PC-3 (cell line): ENCODE results near the gene MSANTD7. TPM values are rescaled to one million over a fixed set of nuclear protein-coding genes. Genes with fewer than 3 reads are reported as not detected.

Experiments used
- ATAC-seq: fragments of 200-7000 bp; cut with Tn5 transposase; 2 replicates; pipeline ENCODE4 v1.9.1; 2020; ENCODE audit warnings: mild to moderate bottlenecking, moderate library complexity
- BruUV-seq: library from RNA; stranded (reverse); fragments of 400-500 nt; replicated peaks from 2 replicates; lab custom pipeline; 2021; lab: Mats Ljungman, UMichigan
- CTCF ChIA-PET: fragments of 300-600 bp; sonication (Branson Sonifier 250); formaldehyde crosslinking; loops from one replicate; lab custom pipeline; 2022; ENCODE audit warnings: antibody characterized with exemption; lab: Charles Lee
- POLR2A ChIA-PET: fragments of 300-600 bp; sonication (Branson Sonifier 250); formaldehyde crosslinking; loops from one replicate; lab custom pipeline; 2022; ENCODE audit warnings: antibody characterized with exemption; ENCODE audit not compliant: unreplicated experiment; lab: Charles Lee
- DNase-seq: peaks from one replicate; pipeline ENCODE4 v3.0.0-alpha.2; 2015
- H2AFZ ChIP-seq: fragments of 300-600 bp; sonication (generic); 2 replicates; pipeline ENCODE4 v1.6.0; 2016; ENCODE audit warnings: antibody characterized with exemption, low read length
- H3F3A ChIP-seq: fragments of 300-600 bp; sonication (generic); one replicate; pipeline ENCODE4 v1.6.0; 2017; ENCODE audit warnings: antibody characterized with exemption, low read length, control low read depth, mild to moderate bottlenecking; ENCODE audit not compliant: unreplicated experiment
- H3K27ac ChIP-seq: fragments of 300-600 bp; sonication (generic); 2 replicates; pipeline ENCODE4 v1.5.1; 2016; ENCODE audit warnings: mild to moderate bottlenecking, low read length
- H3K27me3 ChIP-seq: fragments of 300-600 bp; sonication (generic); 2 replicates; pipeline ENCODE4 v1.6.1; 2016; ENCODE audit warnings: low read length, mixed read lengths
- H3K36me3 ChIP-seq: fragments of 300-600 bp; sonication (generic); 2 replicates; pipeline ENCODE4 v1.6.1; 2016; ENCODE audit warnings: low read depth, mixed run types, low read length, mixed read lengths
- H3K4me1 ChIP-seq: fragments of 300-600 bp; sonication (generic); 2 replicates; pipeline ENCODE4 v1.5.1; 2016; ENCODE audit warnings: low read length; ENCODE audit not compliant: insufficient read depth
- H3K4me2 ChIP-seq: fragments of 300-600 bp; sonication (generic); 2 replicates; pipeline ENCODE4 v1.6.0; 2016; ENCODE audit warnings: low read length
- H3K4me3 ChIP-seq: fragments of 300-600 bp; sonication (generic); 2 replicates; pipeline ENCODE4 v1.5.1; 2016; ENCODE audit warnings: mild to moderate bottlenecking, low read length, mixed read lengths
- H3K79me2 ChIP-seq: fragments of 300-600 bp; sonication (generic); 2 replicates; pipeline ENCODE4 v1.6.1; 2017; ENCODE audit warnings: low read length, mixed read lengths
- H3K9ac ChIP-seq: fragments of 300-600 bp; sonication (generic); 2 replicates; pipeline ENCODE4 v1.6.0; 2016; ENCODE audit warnings: mild to moderate bottlenecking, low read length
- H3K9me2 ChIP-seq: fragments of 300-600 bp; sonication (generic); replicated peaks from 2 replicates; pipeline ENCODE4 v1.6.1; 2016; ENCODE audit warnings: mixed run types, low read length, mixed read lengths
- H3K9me3 ChIP-seq: fragments of 300-600 bp; sonication (generic); 2 replicates; pipeline ENCODE4 v1.6.1; 2016; ENCODE audit warnings: low read length, mixed read lengths
- H4K20me1 ChIP-seq: fragments of 300-600 bp; sonication (generic); 2 replicates; pipeline ENCODE4 v1.6.1; 2016; ENCODE audit warnings: low read length, mixed read lengths
- EZH2 ChIP-seq: fragments of 300-600 bp; sonication (generic); IDR thresholded peaks from one replicate; pipeline ENCODE4 v1.6.1; 2017; ENCODE audit warnings: antibody characterized with exemption, mild to moderate bottlenecking, low read length; ENCODE audit not compliant: unreplicated experiment
- EZH2phosphoT487 ChIP-seq: fragments of 300-600 bp; sonication (generic); IDR thresholded peaks from 2 replicates; pipeline ENCODE4 v1.6.1; 2018; ENCODE audit warnings: mild to moderate bottlenecking, antibody characterized with exemption, low read length, borderline replicate concordance
- intact Hi-C: fragments of 100-400 bp; cut with micrococcal nuclease; formaldehyde crosslinking; loops from 2 replicates; pipeline ENCODE4 v1.9.0; 2023
- total RNA-seq: library from RNA; depleted of rRNA; stranded (reverse); fragments of >200 nt; gene quantifications from 2 replicates; pipeline ENCODE4 v1.2.3, GENCODE V29; 2014
- TF ChIP-seq, protein P1 (sequence below): fragments of 300-600 bp; sonication (generic); conservative IDR thresholded peaks from 2 replicates; pipeline ENCODE4 v1.5.1; 2017; ENCODE audit warnings: antibody characterized with exemption, low read depth, mild to moderate bottlenecking, low read length

Gene MSANTD7
- total RNA-seq, 1 experiment from 2014 or later = 10.7 TPM

DNA sequence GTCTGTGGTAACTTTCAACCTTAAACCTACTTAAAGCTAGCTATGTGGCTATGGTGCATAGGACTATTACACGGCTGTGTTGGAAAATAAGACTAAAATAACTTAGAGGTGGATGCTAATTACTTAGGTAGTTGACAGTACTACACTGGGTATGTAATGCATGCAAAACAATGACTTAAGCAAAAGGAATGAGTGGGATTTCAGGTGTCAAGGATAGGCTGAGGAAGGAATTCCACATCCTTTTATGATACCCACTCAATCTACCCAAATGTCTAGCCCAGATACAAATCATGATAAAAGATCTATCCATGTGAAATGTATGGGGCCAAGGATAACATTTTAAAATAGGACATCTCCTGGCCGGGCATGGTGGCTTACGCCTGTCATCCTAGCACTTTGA is 14.1 kb upstream of the MSANTD7 start:
- H3K4me2 ChIP-seq = no peak overlapping the region
- H3K36me3 ChIP-seq = no peaks in the 10 kb centered on the region
- no peaks in the 10 kb centered on the region for H4K20me1 ChIP-seq
- no peak overlapping the region for H3K9ac ChIP-seq
- H2AFZ ChIP-seq = no peak overlapping the region
- H3K9me3 ChIP-seq = no peaks in the 10 kb centered on the region
- H3K27me3 ChIP-seq = no peaks in the 10 kb centered on the region
- CTCF ChIA-PET = interaction anchor here (0.7 to 0.8 kb wide), 2 partner anchors 264 to 290 kb away, joined by 3 read pairs; no protein-coding TSS in a partner anchor
- ATAC-seq (no peak), DNase-seq (no peak)
- TF ChIP-seq EZH2 = no peak
- TF ChIP-seq, protein P1, sequence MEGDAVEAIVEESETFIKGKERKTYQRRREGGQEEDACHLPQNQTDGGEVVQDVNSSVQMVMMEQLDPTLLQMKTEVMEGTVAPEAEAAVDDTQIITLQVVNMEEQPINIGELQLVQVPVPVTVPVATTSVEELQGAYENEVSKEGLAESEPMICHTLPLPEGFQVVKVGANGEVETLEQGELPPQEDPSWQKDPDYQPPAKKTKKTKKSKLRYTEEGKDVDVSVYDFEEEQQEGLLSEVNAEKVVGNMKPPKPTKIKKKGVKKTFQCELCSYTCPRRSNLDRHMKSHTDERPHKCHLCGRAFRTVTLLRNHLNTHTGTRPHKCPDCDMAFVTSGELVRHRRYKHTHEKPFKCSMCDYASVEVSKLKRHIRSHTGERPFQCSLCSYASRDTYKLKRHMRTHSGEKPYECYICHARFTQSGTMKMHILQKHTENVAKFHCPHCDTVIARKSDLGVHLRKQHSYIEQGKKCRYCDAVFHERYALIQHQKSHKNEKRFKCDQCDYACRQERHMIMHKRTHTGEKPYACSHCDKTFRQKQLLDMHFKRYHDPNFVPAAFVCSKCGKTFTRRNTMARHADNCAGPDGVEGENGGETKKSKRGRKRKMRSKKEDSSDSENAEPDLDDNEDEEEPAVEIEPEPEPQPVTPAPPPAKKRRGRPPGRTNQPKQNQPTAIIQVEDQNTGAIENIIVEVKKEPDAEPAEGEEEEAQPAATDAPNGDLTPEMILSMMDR = no peak
- no peak for TF ChIP-seq EZH2phosphoT487
- BruUV-seq = no TSS peak
- POLR2A ChIA-PET = no interaction called here
- H3K27ac ChIP-seq = no peak overlapping the region
- intact Hi-C loops = loop anchor here (1.0 to 5.0 kb wide), 6 partner anchors 152 to 697 kb away; no protein-coding TSS in a partner anchor
- no peaks in the 10 kb centered on the region for H3F3A ChIP-seq
- no peak overlapping the region for H3K4me3 ChIP-seq
- no peaks in the 10 kb centered on the region for H3K79me2 ChIP-seq
- no peaks in the 10 kb centered on the region for H3K9me2 ChIP-seq
- peaks cover 19% of the 10 kb centered on the region for H3K4me1 ChIP-seq

DNA sequence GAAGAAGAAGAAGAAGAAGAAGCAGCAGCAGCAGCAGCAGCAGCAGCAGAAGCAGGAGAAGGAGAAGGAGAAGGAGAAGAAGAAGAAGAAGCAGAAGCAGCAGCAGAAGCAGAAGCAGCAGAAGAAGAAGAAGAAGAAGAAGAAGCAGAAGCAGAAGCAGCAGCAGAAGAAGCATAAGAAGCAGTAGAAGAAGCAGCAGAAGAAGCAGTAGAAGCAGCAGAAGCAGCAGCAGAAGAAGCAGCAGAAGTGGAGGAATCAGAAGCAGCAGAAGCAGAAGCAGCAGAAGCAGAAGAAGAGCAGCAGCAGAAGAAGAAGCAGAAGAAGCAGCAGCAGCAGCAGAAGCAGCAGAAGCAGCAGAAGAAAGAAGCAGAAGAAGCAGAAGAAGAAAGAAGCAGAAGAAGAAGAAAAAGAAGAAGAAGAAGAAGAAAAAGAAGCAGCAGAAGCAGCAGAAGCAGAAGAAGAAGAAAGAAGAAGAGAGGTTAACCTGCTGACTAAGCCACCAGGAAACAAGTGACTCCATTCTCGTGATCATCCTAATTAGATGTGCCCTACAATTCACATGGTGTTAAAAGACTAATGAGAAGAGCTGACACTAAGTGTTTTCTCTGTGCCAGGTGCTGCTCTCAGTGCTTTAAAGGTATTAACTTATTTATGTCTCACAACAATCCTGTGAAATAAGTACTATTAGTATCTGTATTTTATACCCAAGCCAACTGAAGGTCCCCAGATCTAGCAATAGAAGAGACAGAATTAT is 11.9 kb upstream of the MSANTD7 start:
- Histone ChIP-seq H3F3A (no peaks in the 10 kb centered on the region), H3K4me2 (no peak overlapping the region), H3K4me1 (no peaks in the 10 kb centered on the region), H3K9me2 (no peaks in the 10 kb centered on the region), H4K20me1 (no peaks in the 10 kb centered on the region), H3K27me3 (no peaks in the 10 kb centered on the region), H3K27ac (no peak overlapping the region), H3K9me3 (no peaks in the 10 kb centered on the region), H3K4me3 (no peak overlapping the region), H3K9ac (no peak overlapping the region), H3K79me2 (no peaks in the 10 kb centered on the region), H3K36me3 (no peaks in the 10 kb centered on the region), H2AFZ (no peak overlapping the region)
- intact Hi-C loops = no loop called here
- CTCF ChIA-PET = no interaction called here
- ATAC-seq = no peak
- POLR2A ChIA-PET = no interaction called here
- no peak for DNase-seq
- BruUV-seq = no TSS peak
- TF ChIP-seq EZH2 (no peak), EZH2phosphoT487 (no peak)
- TF ChIP-seq, protein P1 = no peak

DNA sequence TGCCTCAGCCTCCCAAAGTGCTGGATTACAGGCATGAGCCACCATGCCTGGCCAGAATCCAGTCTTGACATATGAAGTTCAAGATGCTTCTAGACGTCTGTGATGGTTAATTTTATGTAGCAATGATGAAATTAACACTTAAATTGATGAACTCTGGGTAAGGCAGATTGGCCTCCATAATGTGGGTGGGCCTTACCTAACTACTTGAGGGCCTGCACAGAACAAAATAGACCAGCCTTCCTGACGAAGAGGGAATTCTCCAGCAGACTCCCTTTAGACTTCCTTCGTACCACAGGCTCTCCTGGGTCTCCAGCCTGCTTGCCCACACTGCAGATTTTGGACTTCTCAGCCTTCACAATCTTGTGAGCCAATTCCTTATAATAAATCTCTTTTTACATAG is 5.0 kb upstream of the MSANTD7 start:
- intact Hi-C loops = no loop called here
- no peak overlapping the region for H3K27ac ChIP-seq
- DNase-seq (no peak), ATAC-seq (no peak)
- no peaks in the 10 kb centered on the region for H3F3A ChIP-seq
- H3K79me2 ChIP-seq = 0 out of 2 replicates have a peak, but pooled peaks cover under 1% of the 10 kb centered on the region
- no peaks in the 10 kb centered on the region for H3K27me3 ChIP-seq
- H4K20me1 ChIP-seq = no peaks in the 10 kb centered on the region
- H3K9me2 ChIP-seq = no peaks in the 10 kb centered on the region
- no peak overlapping the region for H3K4me3 ChIP-seq
- no peaks in the 10 kb centered on the region for H3K36me3 ChIP-seq
- no peak overlapping the region for H3K4me2 ChIP-seq
- H3K9me3 ChIP-seq = no peaks in the 10 kb centered on the region
- CTCF ChIA-PET = no interaction called here
- BruUV-seq = no TSS peak
- peaks cover 6% of the 10 kb centered on the region; the same call in 1 of the 2 replicates for H3K4me1 ChIP-seq
- no peak overlapping the region for H2AFZ ChIP-seq
- POLR2A ChIA-PET = no interaction called here
- H3K9ac ChIP-seq = no peak overlapping the region
- TF ChIP-seq EZH2phosphoT487 (no peak), EZH2 (no peak)
- TF ChIP-seq, protein P1 = no peak
